GM18520 (cell line): ENCODE measurements around the gene TESK2.
"Not testable (repeated sequence)": the region's sequence is repeated elsewhere in the genome, so short reads cannot be mapped to it uniquely, and the experiment has no call there.

Experiments used
- ATAC-seq: cut with Tn5 transposase; IDR thresholded peaks from one replicate; pipeline ENCODE4 v1.9.1; 2021; ENCODE audit not compliant: unreplicated experiment

TESK2 gene, protein sequence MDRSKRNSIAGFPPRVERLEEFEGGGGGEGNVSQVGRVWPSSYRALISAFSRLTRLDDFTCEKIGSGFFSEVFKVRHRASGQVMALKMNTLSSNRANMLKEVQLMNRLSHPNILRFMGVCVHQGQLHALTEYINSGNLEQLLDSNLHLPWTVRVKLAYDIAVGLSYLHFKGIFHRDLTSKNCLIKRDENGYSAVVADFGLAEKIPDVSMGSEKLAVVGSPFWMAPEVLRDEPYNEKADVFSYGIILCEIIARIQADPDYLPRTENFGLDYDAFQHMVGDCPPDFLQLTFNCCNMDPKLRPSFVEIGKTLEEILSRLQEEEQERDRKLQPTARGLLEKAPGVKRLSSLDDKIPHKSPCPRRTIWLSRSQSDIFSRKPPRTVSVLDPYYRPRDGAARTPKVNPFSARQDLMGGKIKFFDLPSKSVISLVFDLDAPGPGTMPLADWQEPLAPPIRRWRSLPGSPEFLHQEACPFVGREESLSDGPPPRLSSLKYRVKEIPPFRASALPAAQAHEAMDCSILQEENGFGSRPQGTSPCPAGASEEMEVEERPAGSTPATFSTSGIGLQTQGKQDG

DNA sequence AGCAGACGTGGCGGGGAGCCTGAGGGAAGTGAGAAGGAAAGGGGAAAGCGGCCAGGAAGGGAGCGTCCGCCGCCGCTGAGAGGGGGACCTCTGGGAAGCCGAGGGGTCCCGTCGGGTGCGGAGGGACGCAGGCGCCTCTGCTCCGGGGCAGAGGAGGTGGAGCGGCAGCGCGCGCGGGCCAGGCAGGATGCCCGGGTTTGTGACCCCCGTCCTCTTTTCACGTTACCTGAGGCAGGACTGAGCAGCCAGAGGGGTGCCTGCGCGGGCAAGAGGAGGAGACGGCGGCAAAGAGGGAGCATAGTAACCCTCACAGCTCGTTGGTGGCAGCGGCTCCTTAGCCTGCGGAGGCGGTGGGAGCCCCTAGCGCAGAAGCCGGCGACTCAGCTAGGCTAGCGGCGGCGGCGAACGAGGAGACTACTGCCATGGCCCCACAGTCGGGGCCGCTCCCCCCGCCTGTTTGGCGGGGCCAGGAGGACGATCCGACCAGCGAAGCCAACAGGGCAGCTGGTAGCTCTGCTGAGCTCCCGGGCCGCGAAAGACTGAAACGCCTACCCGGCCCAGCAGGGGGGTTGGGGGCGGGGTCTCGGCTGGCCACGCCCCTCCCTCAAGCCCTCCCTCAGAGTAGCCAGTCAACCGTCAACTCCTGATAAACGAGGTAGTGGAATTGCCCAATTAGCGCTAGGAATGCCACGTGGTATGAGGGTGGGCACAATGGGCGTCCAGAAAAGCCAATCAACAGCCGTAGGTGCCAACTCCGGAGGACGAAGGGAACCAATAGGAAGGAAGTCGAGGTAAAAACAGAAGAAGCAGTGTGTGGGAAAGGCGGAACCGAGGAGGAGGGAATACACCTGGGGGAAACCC, at the start of gene TESK2:
TSS of gene TESK2 (minus strand) at position 538 of the 861 bp plus-strand sequence. CDS start 33,378 bp downstream, outside the sequence.
- ATAC-seq = peak; percentile 90

DNA sequence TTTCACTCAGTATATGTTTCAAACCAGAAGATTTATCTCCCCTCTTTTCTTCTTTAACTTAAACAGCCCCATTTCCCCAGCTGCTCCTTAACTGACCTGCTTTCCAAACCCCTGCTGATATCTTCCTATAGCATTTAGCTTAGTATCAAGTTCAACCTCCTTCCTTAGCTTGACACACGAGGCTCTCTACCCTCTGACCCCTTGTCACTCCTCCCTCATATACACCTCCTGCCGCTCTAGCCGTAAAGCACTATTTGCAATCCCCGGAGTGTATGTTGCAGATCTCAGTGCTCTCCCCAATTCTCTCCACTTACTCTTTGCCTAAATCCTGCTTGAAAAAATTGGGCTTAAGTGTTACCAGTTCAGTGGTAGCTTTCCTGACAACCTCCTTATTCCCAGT, 45.9 kb upstream of the TESK2 start:
- ATAC-seq = no peak

GRCh38 chr1:45535988-45536766, 45.2 kb upstream of the TESK2 start:
- no peak for ATAC-seq

DNA sequence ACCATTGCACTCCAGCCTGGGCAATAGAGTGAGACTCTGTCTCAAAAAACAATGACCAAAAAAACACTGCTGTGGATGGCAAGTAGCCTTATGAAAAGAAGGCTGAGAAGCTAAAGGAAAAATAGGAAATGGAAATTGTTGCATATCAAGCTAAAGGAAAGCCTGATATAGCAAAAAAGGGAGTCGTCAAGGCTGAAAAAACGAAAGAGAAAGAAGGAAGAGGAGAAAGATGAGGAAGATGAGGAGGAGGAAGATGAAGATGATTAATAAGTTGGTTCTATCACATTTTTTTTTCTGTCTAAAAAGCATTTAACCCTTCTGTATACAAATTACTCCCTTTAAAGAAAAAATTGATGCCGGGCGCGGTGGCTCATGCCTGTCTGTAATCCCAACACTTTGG, 40.9 kb upstream of the TESK2 start:
- ATAC-seq = no peak

GRCh38 chr1:45530632-45531135, 39.7 kb upstream of the TESK2 start:
- no peak for ATAC-seq

- no peak for ATAC-seq
Measured at GRCh38 chr1:45526135-45526644, 35.2 kb upstream of the TESK2 start.

GRCh38 chr1:45523975-45524374, 33.0 kb upstream of the TESK2 start:
- not testable (repeated sequence) for ATAC-seq

- not testable (repeated sequence) for ATAC-seq
Measured at GRCh38 chr1:45523516-45523915, 32.6 kb upstream of the TESK2 start.

DNA sequence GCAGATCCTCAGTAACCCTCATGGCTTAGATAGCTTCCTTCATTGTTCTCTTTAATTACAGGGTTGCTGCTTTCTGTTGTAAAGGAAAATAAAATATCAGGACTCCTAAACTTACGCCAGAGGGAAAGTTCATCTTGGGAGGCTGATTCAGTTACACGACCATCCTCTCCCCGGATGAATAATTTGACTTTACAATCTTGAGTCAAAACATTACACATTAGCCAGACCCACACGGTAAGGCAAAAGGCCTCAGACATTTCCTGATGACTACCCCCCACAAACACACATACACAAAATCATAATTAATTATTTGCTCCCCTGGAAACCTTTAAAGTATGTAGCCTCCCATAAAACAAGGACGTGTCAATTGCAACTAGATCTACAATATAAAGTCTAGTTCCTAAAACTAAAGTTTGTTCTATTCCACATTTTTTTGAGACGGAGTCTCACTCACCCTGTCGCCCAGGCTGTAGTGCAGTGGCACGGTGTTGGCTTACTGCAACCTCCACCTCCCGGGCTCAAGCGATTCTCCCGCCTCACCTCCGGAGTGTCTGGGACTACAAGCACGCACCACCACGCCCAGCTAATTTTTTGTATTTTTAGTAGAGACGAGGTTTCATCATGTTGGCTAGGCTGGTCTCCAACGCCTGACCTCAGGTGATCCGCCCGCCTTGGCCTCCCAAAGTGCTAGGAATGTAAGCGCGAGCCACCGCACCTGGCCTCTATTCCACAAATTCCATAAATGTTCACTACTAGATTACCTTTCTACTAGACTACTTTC, 31.6 kb upstream of the TESK2 start:
- no peak for ATAC-seq

GRCh38 chr1:45521413-45522323, 30.7 kb upstream of the TESK2 start, which contains the start of gene PRDX1:
TSS of gene PRDX1 (minus strand) at chr1:45521884. CDS start at chr1:45519043, 2,841 bp downstream.
- ATAC-seq = peak; percentile 78

DNA sequence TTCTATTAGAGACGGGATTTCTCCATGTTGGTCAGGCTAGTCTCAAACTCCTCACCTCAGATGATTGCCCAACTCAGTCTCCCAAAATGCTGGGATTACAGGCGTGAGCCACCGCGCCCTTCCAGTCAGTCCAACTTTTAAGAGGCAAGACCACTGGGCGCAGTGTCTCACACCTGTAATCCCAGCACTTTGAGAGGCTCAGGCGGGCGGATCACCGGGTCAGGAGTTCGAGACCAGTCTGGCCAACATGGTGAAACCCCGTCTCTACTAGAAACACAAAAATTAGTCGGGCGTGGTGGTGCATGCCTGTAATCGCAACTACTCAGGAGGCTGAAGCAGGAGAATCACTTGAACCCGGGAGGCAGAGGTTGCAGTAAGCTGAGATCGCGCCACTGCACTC, 28.8 kb upstream of the TESK2 start:
- not testable (repeated sequence) for ATAC-seq

DNA sequence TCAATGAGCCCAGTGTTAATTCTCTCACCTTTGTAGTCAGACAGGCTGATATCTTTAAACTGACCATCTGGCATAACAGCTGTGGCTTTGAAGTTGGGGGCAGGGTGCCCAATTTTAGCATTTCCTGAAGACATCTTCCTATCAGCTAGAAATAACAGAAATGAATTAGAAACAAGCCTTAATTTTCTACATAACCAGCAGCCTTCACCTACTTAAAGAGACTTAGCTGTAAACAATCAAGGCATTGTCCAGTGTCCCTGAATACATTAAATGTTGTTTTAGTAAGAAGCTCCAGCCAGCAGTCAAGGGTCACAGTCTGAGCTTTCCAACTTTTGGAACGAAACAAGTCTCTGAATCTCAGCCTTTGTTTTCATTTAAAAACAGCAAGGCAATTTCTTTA, 27.9 kb upstream of the TESK2 start:
- ATAC-seq = no peak

DNA sequence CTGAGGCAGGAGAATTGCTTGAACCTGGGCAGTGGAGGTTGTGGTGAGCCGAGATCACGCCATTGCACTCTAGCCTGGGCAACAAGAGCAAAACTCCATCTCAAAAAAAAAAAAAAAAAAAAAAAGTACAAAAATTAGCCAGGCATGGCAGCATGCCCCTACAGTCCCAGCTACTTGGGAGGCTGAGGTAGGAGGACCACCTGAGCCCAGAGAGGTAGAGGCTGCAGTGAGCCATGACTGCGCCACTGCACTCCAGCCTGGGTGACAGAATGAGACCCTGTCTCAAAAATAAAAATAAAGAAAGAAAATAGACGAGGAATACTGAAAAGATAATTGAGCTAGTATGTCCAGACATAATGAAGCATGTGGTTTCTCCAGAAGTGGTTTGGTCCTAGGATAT, 27.4 kb upstream of the TESK2 start:
- not testable (repeated sequence) for ATAC-seq

- ATAC-seq = no peak
Measured at GRCh38 chr1:45516465-45516864, 25.5 kb upstream of the TESK2 start.

GRCh38 chr1:45516036-45516435, 25.1 kb upstream of the TESK2 start:
- ATAC-seq = no peak

GRCh38 chr1:45513532-45514260, 22.7 kb upstream of the TESK2 start:
- not testable (repeated sequence) for ATAC-seq

DNA sequence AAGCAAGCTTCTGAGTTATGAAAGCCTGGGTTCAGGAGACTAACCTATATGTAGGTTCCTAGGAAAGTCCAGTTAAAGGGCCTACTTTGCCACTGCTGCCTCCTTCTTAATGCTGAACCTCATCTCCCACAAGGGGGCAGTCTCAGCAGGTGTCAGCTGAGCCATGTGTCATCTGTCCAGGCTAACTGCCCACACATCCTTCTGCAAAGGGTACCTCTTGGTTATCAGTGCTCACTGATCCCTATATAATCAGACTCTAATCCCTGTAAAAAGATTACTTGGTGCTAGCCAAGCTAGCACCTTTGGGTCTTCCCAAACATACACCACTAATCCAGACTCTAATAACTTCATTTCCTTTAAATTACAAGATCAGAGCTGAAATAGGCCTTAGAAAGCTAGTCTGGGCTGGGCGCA, 21.7 kb upstream of the TESK2 start:
- ATAC-seq = no peak
